Activated CD8-positive, alpha-beta memory T cell treated with anti-CD3 and anti-CD28 coated beads, Interleukin-2, amount 50 U/mL, for 48 hours (primary cell): Measurements from ENCODE around the gene ZNF132.
A peak's percentile ranks its signal among the peaks of the same experiment; 100 is the strongest.

Source experiments
- DNase-seq: peaks from one replicate; pipeline ENCODE4 v3.0.0-alpha.2; 2020

ZNF132 gene

DNA sequence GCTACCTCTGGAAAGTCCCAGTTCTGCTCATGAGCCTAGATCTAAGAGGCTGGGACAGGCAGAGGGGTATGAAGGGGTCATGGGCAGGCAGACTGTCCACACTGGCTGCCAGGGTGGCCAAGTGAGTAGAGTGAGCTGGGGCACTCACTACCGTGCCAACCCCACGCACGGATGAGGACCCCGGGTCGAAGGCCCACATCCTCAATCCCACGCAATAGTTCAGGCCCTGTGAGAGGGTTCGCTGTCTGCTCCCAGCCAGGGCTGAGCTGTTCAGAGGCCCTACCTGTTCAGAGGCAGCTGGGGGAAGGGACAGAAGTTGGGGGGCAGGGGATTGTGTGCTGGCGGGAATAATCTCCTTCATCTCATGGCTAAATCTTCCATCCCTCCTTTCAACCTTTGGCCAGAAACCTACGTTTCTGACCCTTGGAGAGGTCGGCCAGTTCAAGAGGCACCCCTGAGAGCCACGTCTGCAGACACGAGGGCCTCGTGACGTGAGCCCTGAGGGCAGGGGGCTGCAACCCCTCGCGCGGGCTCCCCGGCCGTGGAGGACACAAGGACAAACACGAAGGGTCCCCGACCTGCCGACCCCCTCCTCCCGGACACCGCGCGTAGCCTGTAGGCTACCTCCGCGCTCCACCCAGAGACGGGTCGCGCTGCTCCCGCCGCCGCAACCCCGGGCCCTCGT, 53.9 kb downstream of the ZNF132 start:
- peak; percentile 73 for DNase-seq

GRCh38 chr19:58385313-58385890, 54.6 kb downstream of the ZNF132 start:
- DNase-seq = no peak

DNA sequence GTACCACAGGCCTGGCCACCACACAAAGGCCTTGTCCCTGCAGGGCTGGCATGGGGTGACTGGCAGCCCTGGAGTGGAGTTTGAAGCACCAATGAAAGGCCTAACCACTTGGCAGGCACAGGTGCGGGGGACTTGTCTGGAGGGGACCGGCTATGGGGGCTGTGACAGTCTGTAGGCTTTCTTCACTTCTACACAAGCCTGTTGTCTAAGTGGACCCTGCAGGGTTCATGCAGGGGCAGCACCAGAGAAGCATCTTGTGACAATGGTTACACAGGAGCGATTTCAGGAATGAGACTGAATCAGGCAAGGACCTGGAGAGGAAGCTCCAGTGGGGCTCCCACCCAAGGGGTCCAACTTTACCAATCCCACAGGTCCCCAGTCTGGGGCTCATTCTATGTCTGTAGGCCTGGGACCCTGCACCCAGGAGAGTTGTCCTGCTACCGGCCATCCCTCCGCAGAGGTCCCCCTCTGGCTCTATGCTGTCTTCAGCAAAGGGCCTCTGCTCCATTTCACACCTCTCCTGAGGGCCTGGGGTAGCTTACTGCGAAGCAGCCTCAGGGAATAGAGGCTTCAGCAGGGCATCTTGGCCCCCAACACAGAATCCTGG, 56.9 kb downstream of the ZNF132 start:
- DNase-seq = peak; percentile 44
